H4 (cell line): ENCODE measurements around the gene EIF4A3. TPM values are rescaled to one million over a fixed set of nuclear protein-coding genes. Genes with fewer than 3 reads are reported as not detected.

ENCODE experiments used
- DNase-seq: peaks from one replicate; pipeline ENCODE4 v3.0.0-alpha.2; 2015; ENCODE audit warnings: low spot score
- total RNA-seq: library from RNA; depleted of rRNA; stranded (reverse); fragments of >200 nt; shearing (Covaris generic); gene quantifications from 2 replicates; pipeline ENCODE4 v1.2.3, GENCODE V29; 2014

The EIF4A3 gene
- total RNA-seq, 1 experiment from 2014 or later, result 156 TPM

DNA sequence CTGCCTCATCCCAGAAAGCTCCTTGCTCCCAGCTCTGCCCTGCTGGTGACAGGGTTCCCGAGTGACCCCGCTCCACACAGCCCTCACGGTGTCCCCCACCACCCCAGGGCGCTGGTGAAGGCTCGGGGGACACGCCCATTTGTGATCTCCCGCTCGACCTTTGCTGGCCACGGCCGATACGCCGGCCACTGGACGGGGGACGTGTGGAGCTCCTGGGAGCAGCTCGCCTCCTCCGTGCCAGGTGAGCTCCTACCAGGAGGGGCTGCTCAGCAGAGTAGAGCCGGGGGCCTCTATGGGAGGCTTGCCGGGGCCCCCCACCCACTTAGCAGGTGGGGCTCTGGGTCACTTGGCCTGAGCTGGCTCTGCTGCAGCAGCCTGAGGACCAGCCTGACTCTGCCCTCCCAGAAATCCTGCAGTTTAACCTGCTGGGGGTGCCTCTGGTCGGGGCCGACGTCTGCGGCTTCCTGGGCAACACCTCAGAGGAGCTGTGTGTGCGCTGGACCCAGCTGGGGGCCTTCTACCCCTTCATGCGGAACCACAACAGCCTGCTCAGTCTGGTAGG, 34.4 kb downstream of the EIF4A3 start:
- peak; percentile 3 for DNase-seq

- no peak for DNase-seq
These were observed 35.0 kb downstream of the EIF4A3 start for GRCh38 chr17:80111702-80112470.

- DNase-seq, result no peak
These were observed 35.8 kb downstream of the EIF4A3 start for GRCh38 chr17:80110927-80111701.

GRCh38 chr17:80110447-80110812, 36.5 kb downstream of the EIF4A3 start:
- DNase-seq, result no peak

GRCh38 chr17:80109713-80110446, 37.0 kb downstream of the EIF4A3 start:
- DNase-seq, result no peak

GRCh38 chr17:80109066-80109660, 37.8 kb downstream of the EIF4A3 start:
- DNase-seq, result no peak

DNA sequence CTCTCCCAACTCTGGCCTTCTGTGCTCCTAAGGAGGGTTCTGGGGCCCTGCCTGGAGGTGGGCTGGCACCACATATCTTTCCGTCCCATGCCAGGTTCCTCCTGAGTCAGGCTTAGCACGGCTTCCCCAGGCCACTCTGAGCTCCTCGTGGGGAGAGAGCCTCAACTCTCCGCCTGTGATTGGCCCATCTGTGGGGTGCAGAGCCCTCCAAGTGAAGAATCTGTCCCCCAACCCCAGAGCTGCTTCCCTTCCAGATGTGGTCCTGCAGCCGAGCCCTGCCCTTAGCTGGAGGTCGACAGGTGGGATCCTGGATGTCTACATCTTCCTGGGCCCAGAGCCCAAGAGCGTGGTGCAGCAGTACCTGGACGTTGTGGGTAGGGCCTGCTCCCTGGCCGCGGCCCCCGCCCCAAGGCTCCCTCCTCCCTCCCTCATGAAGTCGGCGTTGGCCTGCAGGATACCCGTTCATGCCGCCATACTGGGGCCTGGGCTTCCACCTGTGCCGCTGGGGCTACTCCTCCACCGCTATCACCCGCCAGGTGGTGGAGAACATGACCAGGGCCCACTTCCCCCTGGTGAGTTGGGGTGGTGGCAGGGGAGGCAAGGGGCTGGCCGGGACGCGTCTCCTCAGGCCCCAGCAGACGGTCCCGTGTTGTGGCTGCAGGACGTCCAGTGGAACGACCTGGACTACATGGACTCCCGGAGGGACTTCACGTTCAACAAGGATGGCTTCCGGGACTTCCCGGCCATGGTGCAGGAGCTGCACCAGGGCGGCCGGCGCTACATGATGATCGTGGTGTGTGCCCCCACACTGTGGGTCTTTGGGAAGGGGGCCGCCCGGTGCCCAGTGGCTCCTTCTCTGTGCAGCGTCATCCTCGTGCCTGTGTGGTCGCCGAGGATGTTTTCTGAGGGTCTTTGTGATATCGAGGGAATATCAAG, 38.6 kb downstream of the EIF4A3 start:
- no peak for DNase-seq

DNA sequence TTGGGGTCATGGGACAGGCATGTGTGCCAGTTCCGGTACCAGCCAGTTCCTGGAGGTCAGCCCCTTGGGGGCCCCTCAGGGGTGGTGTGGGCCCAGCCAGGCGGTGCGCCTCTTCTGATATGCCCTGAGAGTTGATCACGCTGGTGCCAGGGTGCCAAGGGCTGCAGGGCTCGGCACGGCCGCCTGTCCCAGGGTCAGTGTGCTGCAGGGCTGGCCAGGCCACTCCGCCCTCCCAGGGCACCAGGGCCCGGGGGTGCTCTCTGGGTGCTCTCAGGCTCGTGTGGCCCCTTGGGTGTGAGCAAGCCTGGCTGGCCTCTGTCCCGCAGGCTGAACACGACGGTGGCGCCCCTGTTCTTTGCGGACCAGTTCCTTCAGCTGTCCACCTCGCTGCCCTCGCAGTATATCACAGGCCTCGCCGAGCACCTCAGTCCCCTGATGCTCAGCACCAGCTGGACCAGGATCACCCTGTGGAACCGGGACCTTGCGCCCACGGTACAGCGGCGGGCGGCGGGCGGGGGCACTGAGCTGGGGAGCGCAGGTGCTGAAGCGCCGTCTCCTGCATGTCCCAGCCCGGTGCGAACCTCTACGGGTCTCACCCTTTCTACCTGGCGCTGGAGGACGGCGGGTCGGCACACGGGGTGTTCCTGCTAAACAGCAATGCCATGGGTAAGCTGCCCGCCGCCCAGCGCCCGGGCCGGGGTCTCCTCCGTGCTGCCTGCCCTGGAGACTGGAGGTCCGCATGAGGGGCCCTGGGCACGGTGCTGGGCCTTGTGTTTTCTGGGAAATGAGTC, 39.5 kb downstream of the EIF4A3 start:
- DNase-seq, result no peak

DNA sequence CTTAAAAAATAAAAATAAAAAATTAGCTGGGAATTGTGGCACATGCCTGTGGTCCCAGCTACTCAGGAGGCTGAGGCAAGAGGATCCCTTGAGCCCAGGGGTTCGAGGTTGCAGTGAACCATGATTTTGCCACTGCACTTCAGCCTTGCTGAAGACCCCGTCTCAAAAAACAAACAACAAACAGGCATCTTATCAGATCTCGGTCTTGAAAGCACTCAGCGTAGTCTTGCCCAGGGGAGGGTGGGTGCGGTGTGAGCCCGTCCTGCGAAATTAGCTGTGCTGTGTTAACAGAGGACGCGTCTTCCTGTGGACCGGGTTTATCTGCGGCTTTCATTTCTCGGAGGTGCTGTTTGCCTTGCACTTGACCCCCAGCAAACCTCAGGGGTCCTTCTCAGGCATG, 40.2 kb downstream of the EIF4A3 start:
- DNase-seq, result no peak

DNA sequence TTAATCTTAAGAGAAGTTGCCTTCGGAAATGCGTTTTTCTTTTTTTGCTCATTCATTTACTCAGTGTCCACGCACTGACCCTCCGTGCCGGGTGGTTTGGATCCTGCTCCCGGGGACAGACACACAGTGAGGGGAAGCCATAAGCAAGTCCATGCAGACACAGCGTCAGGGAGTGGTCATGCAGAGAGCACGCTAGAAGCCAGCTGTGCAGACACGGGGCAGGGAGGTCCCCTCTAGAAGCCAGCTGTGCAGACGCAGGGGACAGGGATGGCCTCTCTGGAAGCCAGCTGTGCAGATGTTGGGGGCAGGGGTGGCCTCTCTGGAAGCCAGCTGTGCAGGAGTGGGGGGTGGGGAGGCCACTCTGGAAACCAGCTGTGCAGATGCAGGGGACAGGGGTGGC, 40.8 kb downstream of the EIF4A3 start:
- DNase-seq, result no peak

DNA sequence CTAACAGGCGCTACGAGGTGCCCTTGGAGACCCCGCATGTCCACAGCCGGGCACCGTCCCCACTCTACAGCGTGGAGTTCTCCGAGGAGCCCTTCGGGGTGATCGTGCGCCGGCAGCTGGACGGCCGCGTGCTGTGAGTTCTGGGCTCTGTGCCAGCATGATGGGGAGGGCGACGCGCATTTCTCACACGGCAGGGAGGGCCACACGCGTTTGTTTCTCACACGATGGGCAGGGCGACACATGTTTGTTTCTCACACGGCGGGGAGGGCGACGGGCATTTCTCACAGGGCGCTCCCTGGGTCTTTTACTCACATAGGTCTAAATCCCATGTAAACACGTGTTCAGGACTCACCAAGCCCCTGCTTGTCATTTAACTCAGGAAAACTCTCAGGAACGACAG, 41.2 kb downstream of the EIF4A3 start:
- DNase-seq, result no peak

- DNase-seq, result no peak
These were observed 42.0 kb downstream of the EIF4A3 start for GRCh38 chr17:80104956-80105375.

DNA sequence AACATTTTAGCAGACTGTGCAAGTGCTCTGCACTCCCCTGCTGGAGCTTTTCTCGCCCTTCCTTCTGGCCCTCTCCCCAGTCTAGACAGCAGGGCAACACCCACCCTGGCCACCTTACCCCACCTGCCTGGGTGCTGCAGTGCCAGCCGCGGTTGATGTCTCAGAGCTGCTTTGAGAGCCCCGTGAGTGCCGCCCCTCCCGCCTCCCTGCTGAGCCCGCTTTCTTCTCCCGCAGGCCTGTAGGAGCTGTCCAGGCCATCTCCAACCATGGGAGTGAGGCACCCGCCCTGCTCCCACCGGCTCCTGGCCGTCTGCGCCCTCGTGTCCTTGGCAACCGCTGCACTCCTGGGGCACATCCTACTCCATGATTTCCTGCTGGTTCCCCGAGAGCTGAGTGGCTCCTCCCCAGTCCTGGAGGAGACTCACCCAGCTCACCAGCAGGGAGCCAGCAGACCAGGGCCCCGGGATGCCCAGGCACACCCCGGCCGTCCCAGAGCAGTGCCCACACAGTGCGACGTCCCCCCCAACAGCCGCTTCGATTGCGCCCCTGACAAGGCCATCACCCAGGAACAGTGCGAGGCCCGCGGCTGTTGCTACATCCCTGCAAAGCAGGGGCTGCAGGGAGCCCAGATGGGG, 42.5 kb downstream of the EIF4A3 start:
- no peak for DNase-seq

GRCh38 chr17:80103449-80104085, 43.4 kb downstream of the EIF4A3 start:
- no peak for DNase-seq

GRCh38 chr17:80102664-80103448, 44.1 kb downstream of the EIF4A3 start:
- no peak for DNase-seq

- DNase-seq, result no peak
These were observed 44.8 kb downstream of the EIF4A3 start for GRCh38 chr17:80101946-80102663.
